CD4-positive, alpha-beta T cell (primary cell): ENCODE data around the gene CACNA2D1. TPM values are rescaled to one million over a fixed set of nuclear protein-coding genes. Genes with fewer than 3 reads are reported as not detected.

Experiments
- ATAC-seq: fragments of 200-7000 bp; cut with Tn5 transposase; one replicate; pipeline ENCODE4 v1.10.0; 2022; ENCODE audit warnings: mild to moderate bottlenecking; ENCODE audit not compliant: poor library complexity
- CTCF ChIA-PET: fragments of 350-600 bp; sonication (Branson Sonifier 250); formaldehyde crosslinking; loops from one replicate; lab custom pipeline; 2021; ENCODE audit warnings: antibody characterized with exemption, inconsistent platforms; lab: Charles Lee
- POLR2A ChIA-PET: fragments of 350-600 bp; sonication (Branson Sonifier 250); formaldehyde crosslinking; loops from one replicate; lab custom pipeline; 2021; ENCODE audit warnings: antibody characterized with exemption, inconsistent platforms; lab: Charles Lee
- DNase-seq, 14 experiments: peaks; one replicate each; pipeline ENCODE4 v3.0.0-alpha.2; 2013 to 2020; ENCODE audit warnings: mixed read lengths in 2 of 14
- H3K27ac ChIP-seq, 2 donors: one replicate each; pipeline versions ENCODE4 v1.5.1 to v1.7.0; 2013; ENCODE audit warnings: low read length in 2 of 2, low read depth in 1 of 2, mild to moderate bottlenecking in 1 of 2
- H3K27me3 ChIP-seq, 2 experiments: 1 replicate in 1 of 2; 2 replicates in 1 of 2; pipeline versions ENCODE4 v1.6.1 to v1.7.0; 2013; ENCODE audit warnings: low read length in 2 of 2, control low read depth in 1 of 2, mild to moderate bottlenecking in 1 of 2, moderate library complexity in 1 of 2; ENCODE audit not compliant: insufficient read depth in 2 of 2, control insufficient read depth in 1 of 2
- H3K36me3 ChIP-seq: one replicate; pipeline ENCODE4 v1.6.1; 2013; ENCODE audit warnings: low read length, control low read depth; ENCODE audit not compliant: insufficient read depth
- H3K4me1 ChIP-seq: one replicate; pipeline ENCODE4 v1.6.1; 2013; ENCODE audit warnings: low read length, control low read depth; ENCODE audit not compliant: insufficient read depth
- H3K4me3 ChIP-seq: one replicate; pipeline ENCODE4 v1.5.1; 2013; ENCODE audit warnings: mild to moderate bottlenecking, low read length, moderate library complexity
- H3K9me3 ChIP-seq, 2 experiments: 1 replicate in 1 of 2; 2 replicates in 1 of 2; pipeline versions ENCODE4 v1.6.1 to v1.7.0; 2013; ENCODE audit warnings: low read length in 2 of 2, mild to moderate bottlenecking in 2 of 2, control low read depth in 1 of 2, moderate library complexity in 1 of 2; ENCODE audit not compliant: control insufficient read depth in 1 of 2, insufficient read depth in 1 of 2
- H3K27ac Mint-ChIP-seq: one replicate; pipeline ENCODE4 v1.8.0; 2020; ENCODE audit warnings: mixed read lengths
- H3K27me3 Mint-ChIP-seq: one replicate; pipeline ENCODE4 v1.8.0; 2021; ENCODE audit warnings: mixed read lengths
- H3K36me3 Mint-ChIP-seq: one replicate; pipeline ENCODE4 v1.8.0; 2021; ENCODE audit warnings: low read depth, mixed read lengths
- H3K4me1 Mint-ChIP-seq: one replicate; pipeline ENCODE4 v1.8.0; 2021; ENCODE audit warnings: low read depth, mixed read lengths
- H3K4me3 Mint-ChIP-seq: one replicate; pipeline ENCODE4 v1.8.0; 2020; ENCODE audit warnings: mild to moderate bottlenecking, mixed read lengths
- H3K9me3 Mint-ChIP-seq: one replicate; pipeline ENCODE4 v1.8.0; 2020; ENCODE audit warnings: mixed read lengths
- intact Hi-C, 2 experiments: fragments of 100-400 bp; cut with DNase I in 1 of 2; cut with micrococcal nuclease in 1 of 2; formaldehyde crosslinking; loops; one replicate each; pipeline versions ENCODE4 v1.15.1 to v1.9.0; 2023 to 2025; cut with DNase I, micrococcal nuclease
- total RNA-seq, 174 experiments: library from RNA in 2 of 174; stranded (reverse) in 2 of 174; gene quantifications; one replicate each; pipeline ENCODE4 v1.2.3 and lab custom pipeline; 2021 to 2026
- TF ChIP-seq, protein P1 (sequence below): fragments of 200-600 bp; IDR thresholded peaks from one replicate; pipeline ENCODE4 v1.8.0; 2022; ENCODE audit warnings: antibody characterized with exemption, mild to moderate bottlenecking

CACNA2D1 gene
- total RNA-seq, 2 experiments from 2014 or later = not detected

DNA sequence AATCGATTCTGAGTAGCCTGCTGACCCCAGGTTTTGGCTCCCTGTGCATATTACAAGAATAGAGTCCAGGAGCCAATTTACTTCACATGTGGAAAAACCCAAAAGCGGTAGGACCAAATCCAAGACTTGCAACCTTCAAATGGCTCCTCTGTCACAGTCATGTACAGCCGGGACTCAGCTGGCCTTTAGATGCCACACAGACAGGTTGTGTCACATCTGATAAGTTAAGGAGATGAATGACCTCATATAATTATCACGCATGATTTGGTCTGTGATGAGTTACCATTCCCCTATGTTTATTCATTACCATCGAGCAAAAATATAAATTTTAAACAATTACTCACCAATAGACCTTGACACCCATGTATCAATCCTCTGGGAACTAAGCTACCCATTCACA lies 14.2 kb downstream of the CACNA2D1 start:
- no peak for ATAC-seq
- Mint-ChIP-seq H3K4me3 (no peak overlapping the region), H3K27me3 (no peaks in the 10 kb centered on the region), H3K36me3 (no peaks in the 10 kb centered on the region), H3K9me3 (peaks cover 5% of the 10 kb centered on the region), H3K27ac (no peak overlapping the region), H3K4me1 (no peaks in the 10 kb centered on the region)
- intact Hi-C loops = no loop called here
- H3K4me3 ChIP-seq = no peak overlapping the region
- H3K4me1 ChIP-seq = no peaks in the 10 kb centered on the region
- TF ChIP-seq, protein P1, sequence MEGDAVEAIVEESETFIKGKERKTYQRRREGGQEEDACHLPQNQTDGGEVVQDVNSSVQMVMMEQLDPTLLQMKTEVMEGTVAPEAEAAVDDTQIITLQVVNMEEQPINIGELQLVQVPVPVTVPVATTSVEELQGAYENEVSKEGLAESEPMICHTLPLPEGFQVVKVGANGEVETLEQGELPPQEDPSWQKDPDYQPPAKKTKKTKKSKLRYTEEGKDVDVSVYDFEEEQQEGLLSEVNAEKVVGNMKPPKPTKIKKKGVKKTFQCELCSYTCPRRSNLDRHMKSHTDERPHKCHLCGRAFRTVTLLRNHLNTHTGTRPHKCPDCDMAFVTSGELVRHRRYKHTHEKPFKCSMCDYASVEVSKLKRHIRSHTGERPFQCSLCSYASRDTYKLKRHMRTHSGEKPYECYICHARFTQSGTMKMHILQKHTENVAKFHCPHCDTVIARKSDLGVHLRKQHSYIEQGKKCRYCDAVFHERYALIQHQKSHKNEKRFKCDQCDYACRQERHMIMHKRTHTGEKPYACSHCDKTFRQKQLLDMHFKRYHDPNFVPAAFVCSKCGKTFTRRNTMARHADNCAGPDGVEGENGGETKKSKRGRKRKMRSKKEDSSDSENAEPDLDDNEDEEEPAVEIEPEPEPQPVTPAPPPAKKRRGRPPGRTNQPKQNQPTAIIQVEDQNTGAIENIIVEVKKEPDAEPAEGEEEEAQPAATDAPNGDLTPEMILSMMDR = no peak
- H3K27ac ChIP-seq = no peak overlapping the region
- POLR2A ChIA-PET = no interaction called here
- H3K9me3 ChIP-seq = peaks cover 0 to 17% of the 10 kb centered on the region in 2 experiments
- H3K27me3 ChIP-seq = no peaks in the 10 kb centered on the region
- DNase-seq = no peak
- no peaks in the 10 kb centered on the region for H3K36me3 ChIP-seq
- CTCF ChIA-PET = no interaction called here

DNA sequence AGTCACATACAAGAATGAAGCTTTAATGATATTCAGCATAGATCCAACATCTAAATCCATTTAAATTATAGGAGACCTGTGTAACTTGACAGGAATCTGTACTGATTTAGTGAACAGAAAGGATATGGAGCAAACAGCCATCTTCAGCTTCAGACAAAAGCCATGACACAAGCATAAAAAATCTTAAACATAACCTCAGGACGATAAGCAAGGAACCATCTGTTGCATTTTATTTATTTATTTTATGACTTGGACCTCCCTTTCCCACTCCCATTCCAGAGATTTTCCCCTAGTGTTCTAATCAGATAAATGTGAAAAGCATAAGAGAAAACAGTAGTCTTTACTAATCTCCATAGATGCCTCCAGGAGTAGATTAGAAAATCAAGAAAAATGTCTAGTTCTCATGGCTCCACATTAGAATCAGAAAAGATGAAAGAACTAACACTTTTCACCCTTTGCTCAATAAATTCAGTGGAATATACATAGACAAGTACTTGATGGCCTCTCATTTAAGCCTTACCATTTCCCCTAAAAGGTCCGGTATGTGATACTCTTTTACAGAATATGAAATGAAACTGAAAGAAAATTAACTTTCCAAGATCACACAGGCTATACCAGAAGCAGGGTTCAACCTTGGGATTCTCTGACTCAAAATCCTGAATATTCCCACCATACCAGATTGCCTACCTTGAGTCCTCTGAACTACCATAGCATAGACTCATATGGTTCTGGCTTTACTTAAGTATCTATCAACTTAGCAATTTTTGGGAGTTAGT lies 15.2 kb downstream of the CACNA2D1 start:
- TF ChIP-seq, protein P1 = no peak
- no peak overlapping the region for H3K4me3 Mint-ChIP-seq
- ATAC-seq (no peak), DNase-seq (no peak)
- no peaks in the 10 kb centered on the region for H3K4me1 ChIP-seq
- H3K4me3 ChIP-seq = no peak overlapping the region
- H3K36me3 ChIP-seq = no peaks in the 10 kb centered on the region
- H3K27ac ChIP-seq = no peak overlapping the region
- no peaks in the 10 kb centered on the region for H3K4me1 Mint-ChIP-seq
- intact Hi-C loops = no loop called here
- H3K9me3 ChIP-seq = peaks cover 0 to 17% of the 10 kb centered on the region in 2 experiments
- H3K27me3 Mint-ChIP-seq = no peaks in the 10 kb centered on the region
- H3K27ac Mint-ChIP-seq = no peak overlapping the region
- H3K27me3 ChIP-seq = no peaks in the 10 kb centered on the region
- CTCF ChIA-PET = no interaction called here
- H3K9me3 Mint-ChIP-seq = peaks cover 5% of the 10 kb centered on the region
- POLR2A ChIA-PET = interaction anchor here (0.6 kb wide), 1 partner anchor 11 kb away, joined by 3 read pairs; no protein-coding TSS in a partner anchor
- no peaks in the 10 kb centered on the region for H3K36me3 Mint-ChIP-seq

DNA sequence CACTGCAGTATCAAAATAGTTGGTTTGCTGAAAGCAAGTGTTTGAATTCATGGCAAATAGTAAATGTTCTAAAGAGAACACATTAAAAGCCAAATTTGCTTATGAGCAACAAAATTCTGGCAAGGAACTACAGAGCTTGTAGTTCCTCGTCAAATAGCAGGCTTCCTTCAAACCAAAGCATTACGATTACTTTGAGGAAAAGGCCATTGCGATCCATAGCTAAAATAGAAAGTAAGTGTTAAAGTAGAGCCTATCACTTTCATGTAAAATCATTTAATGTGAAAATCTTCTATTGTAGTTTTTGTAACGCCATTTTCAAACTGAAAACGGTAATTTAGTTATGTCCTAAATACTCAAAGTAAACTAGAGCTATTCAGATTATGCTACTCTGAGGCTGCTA lies 20.1 kb downstream of the CACNA2D1 start:
- intact Hi-C loops = no loop called here
- no peak overlapping the region for H3K27ac Mint-ChIP-seq
- Histone ChIP-seq H3K27ac (no peak overlapping the region), H3K27me3 (no peaks in the 10 kb centered on the region), H3K4me1 (no peaks in the 10 kb centered on the region), H3K9me3 (peaks cover 0 to 11% of the 10 kb centered on the region in 2 experiments), H3K4me3 (no peak overlapping the region), H3K36me3 (no peaks in the 10 kb centered on the region)
- no peak overlapping the region for H3K4me3 Mint-ChIP-seq
- no peak for ATAC-seq
- DNase-seq = no peak
- no peaks in the 10 kb centered on the region for H3K36me3 Mint-ChIP-seq
- CTCF ChIA-PET = no interaction called here
- no peaks in the 10 kb centered on the region for H3K4me1 Mint-ChIP-seq
- POLR2A ChIA-PET = no interaction called here
- no peaks in the 10 kb centered on the region for H3K27me3 Mint-ChIP-seq
- TF ChIP-seq, protein P1 = no peak
- H3K9me3 Mint-ChIP-seq = peaks cover 2% of the 10 kb centered on the region
